Measurements from ENCODE around the gene DIS3L2. TPM values are rescaled to one million over a fixed set of nuclear protein-coding genes. Genes with fewer than 3 reads are reported as not detected.

Gene DIS3L2
- total and polyA plus RNA-seq, 10 donors: 9.1 to 59.8 (median 35.4) TPM

DNA sequence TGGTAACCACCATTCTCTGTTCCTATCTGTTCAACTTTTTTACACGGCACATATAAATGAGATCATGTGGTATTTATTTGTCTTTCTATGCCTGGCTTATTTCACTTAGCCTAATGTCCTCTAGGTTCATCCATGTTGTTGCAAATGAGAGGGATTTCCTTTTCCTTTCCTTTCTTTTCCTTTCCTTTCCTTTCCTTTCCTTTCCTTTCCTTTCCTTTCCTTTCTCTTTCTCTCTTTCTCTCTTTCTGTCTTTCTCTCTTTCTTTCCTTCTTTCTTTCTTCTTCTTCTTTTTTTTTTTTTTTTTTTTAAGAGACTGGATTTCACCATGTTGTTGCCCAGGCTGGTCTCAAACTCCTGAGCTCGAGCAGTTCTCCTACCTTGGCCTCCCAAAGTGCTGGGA, 38.9 kb downstream of the DIS3L2 start:
- TF ChIP-seq POLR2A (IDR thresholded peaks at IDR 0.05) (no peak), POLR2AphosphoS5 (IDR thresholded peaks at IDR 0.05) (no peak)
- TF ChIP-seq, protein P1, sequence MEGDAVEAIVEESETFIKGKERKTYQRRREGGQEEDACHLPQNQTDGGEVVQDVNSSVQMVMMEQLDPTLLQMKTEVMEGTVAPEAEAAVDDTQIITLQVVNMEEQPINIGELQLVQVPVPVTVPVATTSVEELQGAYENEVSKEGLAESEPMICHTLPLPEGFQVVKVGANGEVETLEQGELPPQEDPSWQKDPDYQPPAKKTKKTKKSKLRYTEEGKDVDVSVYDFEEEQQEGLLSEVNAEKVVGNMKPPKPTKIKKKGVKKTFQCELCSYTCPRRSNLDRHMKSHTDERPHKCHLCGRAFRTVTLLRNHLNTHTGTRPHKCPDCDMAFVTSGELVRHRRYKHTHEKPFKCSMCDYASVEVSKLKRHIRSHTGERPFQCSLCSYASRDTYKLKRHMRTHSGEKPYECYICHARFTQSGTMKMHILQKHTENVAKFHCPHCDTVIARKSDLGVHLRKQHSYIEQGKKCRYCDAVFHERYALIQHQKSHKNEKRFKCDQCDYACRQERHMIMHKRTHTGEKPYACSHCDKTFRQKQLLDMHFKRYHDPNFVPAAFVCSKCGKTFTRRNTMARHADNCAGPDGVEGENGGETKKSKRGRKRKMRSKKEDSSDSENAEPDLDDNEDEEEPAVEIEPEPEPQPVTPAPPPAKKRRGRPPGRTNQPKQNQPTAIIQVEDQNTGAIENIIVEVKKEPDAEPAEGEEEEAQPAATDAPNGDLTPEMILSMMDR (IDR thresholded peaks at IDR 0.05 in 8 of 11, conservative IDR thresholded peaks at IDR 0.05 in 3 of 11): no peak
- no peak for DNase-seq
- no peak overlapping the region for H3K4me3 ChIP-seq
- no peaks in the 10 kb centered on the region for H3K9me3 ChIP-seq
- no peaks in the 10 kb centered on the region for H3K27me3 ChIP-seq (replicated peaks in 1 of 7)
- no peak overlapping the region for H3K27ac ChIP-seq
- WGBS, 5 donors: 93 to 98% (median 98%) methylated on average over 2 of the region's 2 CpGs
- intact Hi-C loops (cut with DNase I; ENCODE audit: low total_unique reads): no loop called here
- no peaks in the 10 kb centered on the region for H3K36me3 ChIP-seq
- peaks cover 0 to 25% (median 8%) of the 10 kb centered on the region in 6 donors for H3K4me1 ChIP-seq

DNA sequence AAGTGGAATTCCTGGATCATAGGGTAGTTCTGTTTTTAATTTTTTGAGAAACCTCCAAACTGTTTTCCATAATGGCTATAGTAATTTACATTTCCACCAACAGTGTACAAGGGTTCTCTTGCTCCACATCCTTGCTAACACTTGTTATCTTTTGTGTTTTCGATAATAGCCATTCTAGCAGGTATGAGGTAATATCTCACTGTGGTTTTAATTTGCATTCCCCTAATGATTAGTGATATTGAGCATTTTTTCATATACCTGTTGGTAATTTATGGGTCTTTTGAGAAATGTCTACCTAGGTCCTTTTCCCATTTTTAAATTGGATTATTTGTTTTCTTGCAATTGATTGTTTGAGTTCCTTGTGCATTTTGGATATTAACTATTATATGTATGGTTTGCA, 39.6 kb downstream of the DIS3L2 start:
- Histone ChIP-seq H3K4me1 (peaks cover 0 to 20% (median 5%) of the 10 kb centered on the region in 6 donors), H3K27ac (no peak overlapping the region), H3K36me3 (no peaks in the 10 kb centered on the region), H3K27me3 (replicated peaks in 1 of 7) (no peaks in the 10 kb centered on the region), H3K4me3 (no peak overlapping the region), H3K9me3 (no peaks in the 10 kb centered on the region)
- DNase-seq: no peak
- intact Hi-C loops (cut with DNase I; ENCODE audit: low total_unique reads): no loop called here
- 79 to 97% (median 94%) methylated on average over 1 of the region's 1 CpG for WGBS, 5 donors
- TF ChIP-seq POLR2A (IDR thresholded peaks at IDR 0.05): no peak
- TF ChIP-seq, protein P1 (IDR thresholded peaks at IDR 0.05 in 8 of 11, conservative IDR thresholded peaks at IDR 0.05 in 3 of 11): no peak
- TF ChIP-seq POLR2AphosphoS5 (IDR thresholded peaks at IDR 0.05): no peak

DNA sequence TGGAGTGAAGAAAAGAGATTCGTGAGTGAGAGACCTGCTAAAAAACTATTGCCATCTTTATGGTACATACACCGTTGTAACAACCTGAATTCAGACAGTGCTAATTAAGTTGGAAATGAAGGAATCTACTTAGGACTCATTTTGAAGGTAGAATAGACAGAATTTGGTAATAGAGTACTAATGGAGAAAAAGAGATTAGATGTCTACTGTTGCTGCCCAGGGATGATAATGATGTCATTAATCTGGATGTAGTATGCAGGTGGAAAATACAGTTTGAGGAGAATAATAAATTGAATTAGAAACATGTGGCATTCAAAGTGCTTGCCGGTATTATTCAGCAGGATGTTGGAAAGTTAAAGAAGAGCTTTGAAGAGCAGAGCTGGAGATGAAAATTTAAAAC, 44.7 kb downstream of the DIS3L2 start:
- DNase-seq: no peak
- WGBS, 5 donors: 95 to 99% (median 96%) methylated on average over 3 of the region's 3 CpGs
- Histone ChIP-seq H3K9me3 (no peaks in the 10 kb centered on the region), H3K27me3 (replicated peaks in 1 of 7) (no peaks in the 10 kb centered on the region), H3K36me3 (peaks cover 0 to 5% (median 0%) of the 10 kb centered on the region in 6 donors), H3K4me1 (no peaks in the 10 kb centered on the region), H3K4me3 (no peak overlapping the region), H3K27ac (no peak overlapping the region)
- no peak for TF ChIP-seq POLR2A (IDR thresholded peaks at IDR 0.05)
- no peak for TF ChIP-seq POLR2AphosphoS5 (IDR thresholded peaks at IDR 0.05)
- TF ChIP-seq, protein P1 (IDR thresholded peaks at IDR 0.05 in 8 of 11, conservative IDR thresholded peaks at IDR 0.05 in 3 of 11): no peak
- intact Hi-C loops (cut with DNase I; ENCODE audit: low total_unique reads): no loop called here

DNA sequence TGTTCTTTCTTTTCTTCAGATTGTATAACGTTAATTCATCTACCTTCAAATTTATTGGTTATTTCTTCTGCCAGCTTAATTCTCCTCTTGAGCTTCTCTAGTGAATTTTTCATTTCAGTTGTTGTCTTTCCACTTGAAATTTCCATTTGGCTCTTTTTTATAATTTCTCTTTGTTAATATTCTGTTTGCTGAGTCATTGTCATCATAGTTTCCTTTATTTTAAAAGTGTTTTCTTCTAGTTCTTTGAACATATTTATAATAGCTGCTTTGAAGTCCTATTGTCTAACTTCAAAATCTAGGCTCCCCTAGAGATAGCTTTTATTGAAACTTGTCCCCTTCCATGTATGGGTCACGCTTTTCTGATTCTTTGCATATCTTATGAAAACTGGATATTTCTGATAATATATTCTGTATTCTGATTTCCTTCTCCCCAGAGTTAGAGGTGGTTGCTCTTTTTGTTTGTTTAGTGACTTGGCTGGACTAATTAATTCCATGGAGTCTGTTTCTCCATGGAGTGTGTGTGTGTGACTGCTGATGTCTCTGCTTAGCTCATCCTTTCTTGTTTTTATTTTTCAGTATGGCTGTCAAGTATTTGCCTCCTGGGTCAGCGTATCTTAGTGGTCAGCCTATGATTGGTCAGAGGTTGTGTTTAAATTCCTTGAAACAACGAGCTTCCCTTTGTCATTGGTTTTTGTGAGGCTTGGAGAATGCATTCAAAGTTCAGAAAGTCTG, 47.6 kb downstream of the DIS3L2 start:
- intact Hi-C loops (cut with DNase I; ENCODE audit: low total_unique reads): no loop called here
- 90 to 97% (median 95%) methylated on average over 4 of the region's 4 CpGs for WGBS, 5 donors
- Histone ChIP-seq H3K27ac (no peak overlapping the region), H3K4me1 (peaks cover 0 to 12% (median 0%) of the 10 kb centered on the region in 6 donors), H3K4me3 (no peak overlapping the region), H3K27me3 (replicated peaks in 1 of 7) (no peaks in the 10 kb centered on the region), H3K36me3 (peaks cover 0 to 5% (median 0%) of the 10 kb centered on the region in 6 donors), H3K9me3 (no peaks in the 10 kb centered on the region)
- TF ChIP-seq, protein P1 (IDR thresholded peaks at IDR 0.05 in 8 of 11, conservative IDR thresholded peaks at IDR 0.05 in 3 of 11): no peak
- TF ChIP-seq POLR2AphosphoS5 (IDR thresholded peaks at IDR 0.05): no peak
- no peak for TF ChIP-seq POLR2A (IDR thresholded peaks at IDR 0.05)
- no peak for DNase-seq
